ENCODE data around the gene PPP1R12B.
"Not testable (repeated sequence)": the region's sequence is repeated elsewhere in the genome, so short reads cannot be mapped to it uniquely, and the experiment has no call there.

The PPP1R12B gene

DNA sequence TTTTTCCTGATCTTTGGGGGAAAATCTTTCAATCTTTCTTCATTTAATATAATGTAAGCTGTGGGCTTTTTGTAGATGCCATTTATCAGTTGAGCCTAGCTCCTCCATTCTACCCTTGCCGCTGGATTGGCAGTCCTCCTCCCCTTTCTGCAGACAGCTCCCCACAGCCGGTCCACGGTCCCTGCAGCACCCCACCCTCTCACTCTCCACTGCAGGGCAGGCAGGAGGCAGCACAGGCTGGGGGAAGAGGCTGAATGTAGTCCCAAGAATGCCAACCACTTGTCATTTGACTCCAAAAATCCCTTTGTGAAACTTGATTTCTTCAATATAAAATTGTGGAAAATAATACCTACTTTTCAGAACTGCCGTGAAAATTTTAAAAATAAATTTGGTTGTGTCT, 265.1 kb downstream of the PPP1R12B start:
- ChIA-PET CTCF (interaction anchor here (1.0 to 6.5 kb wide), 12 partner anchors 13 to 269 kb away, joined by 3 to 72 read pairs (median 6); no protein-coding TSS in a partner anchor), POLR2A (no interaction called here)
- TF ChIP-seq CTCF (IDR thresholded peaks at IDR 0.05; ENCODE audit: insufficient read depth, low read length, missing control alignments): no peak
- no peak for DNase-seq (ENCODE audit: low read depth, low spot score)
- H3K4me3 ChIP-seq (ENCODE audit: low read depth, low read length): no peak overlapping the region

DNA sequence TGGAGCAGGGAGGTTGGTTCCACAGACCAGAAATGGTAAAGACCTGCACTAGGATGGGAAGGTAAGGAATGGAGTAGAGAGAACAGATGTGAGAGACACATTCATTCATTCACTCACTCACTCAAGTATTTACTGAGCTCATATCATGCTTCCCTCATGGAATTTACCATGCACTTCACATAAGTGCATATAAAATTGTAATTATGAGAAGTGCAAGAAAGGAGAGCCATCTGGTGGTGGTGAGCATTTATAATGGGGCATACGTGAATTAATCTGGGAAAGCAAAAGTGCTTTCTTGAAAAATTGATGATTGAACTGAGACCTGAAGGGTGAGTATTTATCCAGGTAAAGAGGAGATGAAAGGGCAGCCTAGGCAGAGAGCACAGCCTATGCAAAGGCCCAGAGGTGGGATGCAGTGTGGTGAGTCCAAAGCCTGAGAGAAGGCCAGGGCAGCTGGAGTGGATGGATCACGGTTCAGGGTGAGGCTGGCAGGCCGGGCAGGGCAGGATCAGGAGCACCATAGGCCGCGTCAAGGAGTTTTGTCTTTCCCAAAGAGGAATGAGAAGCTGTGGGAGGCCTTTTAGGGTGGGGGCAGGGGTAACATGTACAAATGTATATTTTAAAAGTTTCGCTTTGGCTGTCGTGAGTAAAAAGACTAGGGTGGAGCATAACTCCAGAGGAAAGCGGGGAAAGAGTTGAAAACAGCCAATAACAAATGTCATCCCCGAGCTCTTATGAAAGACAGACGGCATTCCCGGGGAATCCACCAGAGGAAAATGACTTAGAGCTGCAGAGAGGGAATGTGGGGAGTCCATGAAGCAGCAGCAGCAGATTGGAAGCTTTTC, 266.1 kb downstream of the PPP1R12B start:
- CTCF ChIA-PET: interaction anchor here (0.7 to 6.5 kb wide), 23 partner anchors 9 to 270 kb away, joined by 3 to 72 read pairs (median 3); no protein-coding TSS in a partner anchor
- H3K4me3 ChIP-seq (ENCODE audit: low read depth, low read length); POLR2A ChIA-PET; DNase-seq (ENCODE audit: low read depth, low spot score): not testable (repeated sequence)

GRCh38 chr1:202615208-202615500, 266.7 kb downstream of the PPP1R12B start:
- CTCF ChIA-PET: interaction anchor here (0.6 to 6.5 kb wide), 16 partner anchors 8 to 426 kb away, joined by 3 to 72 read pairs (median 5); no protein-coding TSS in a partner anchor
- DNase-seq (ENCODE audit: low read depth, low spot score); POLR2A ChIA-PET; H3K4me3 ChIP-seq (ENCODE audit: low read depth, low read length): not testable (repeated sequence)

- POLR2A ChIA-PET: no interaction called here
- no peak for DNase-seq (ENCODE audit: low read depth, low spot score)
Measured at GRCh38 chr1:202615501-202616354, 267.2 kb downstream of the PPP1R12B start.

DNA sequence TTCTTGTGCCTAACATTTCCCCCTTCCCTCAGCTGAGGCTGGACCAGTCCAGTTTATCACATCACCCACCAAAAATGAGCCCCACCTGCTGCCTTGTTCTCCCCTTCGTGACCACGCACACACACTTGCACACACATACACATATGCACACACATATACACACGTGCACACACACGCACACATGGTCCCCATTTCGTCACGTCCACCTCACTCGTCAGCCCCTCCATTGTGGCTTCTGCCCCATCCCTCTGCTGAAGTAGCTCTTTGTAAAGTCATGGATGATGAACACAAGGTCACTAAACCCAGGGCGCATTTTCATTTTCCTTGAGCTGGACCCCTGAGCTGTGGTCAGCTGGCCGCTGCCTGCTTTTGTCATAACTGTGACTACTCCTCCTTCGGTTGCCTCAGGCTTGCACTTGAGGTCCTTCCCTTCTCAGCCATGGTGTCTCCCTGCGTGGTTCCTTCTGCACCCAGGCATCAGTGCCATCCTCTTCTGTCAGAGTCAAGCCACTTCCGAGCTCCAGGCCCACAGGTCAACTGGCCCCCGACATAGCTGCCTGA, 267.9 kb downstream of the PPP1R12B start:
- CTCF ChIA-PET: interaction anchor here (0.9 to 6.5 kb wide), 5 partner anchors 9 to 153 kb away, joined by 3 to 72 read pairs (median 5); no protein-coding TSS in a partner anchor

More at GRCh38 chr1:202615501-202616354, 267.2 kb downstream of the PPP1R12B start:
- TF ChIP-seq CTCF (IDR thresholded peaks at IDR 0.05; ENCODE audit: insufficient read depth, low read length, missing control alignments): no peak
- H3K4me3 ChIP-seq (ENCODE audit: low read depth, low read length): no peak overlapping the region
- CTCF ChIA-PET: interaction anchor here (0.6 to 6.5 kb wide), 12 partner anchors 8 to 427 kb away, joined by 3 to 72 read pairs (median 6); no protein-coding TSS in a partner anchor

GRCh38 chr1:202619012-202619411, 270.5 kb downstream of the PPP1R12B start:
- POLR2A ChIA-PET; H3K4me3 ChIP-seq (ENCODE audit: low read depth, low read length); DNase-seq (ENCODE audit: low read depth, low spot score): not testable (repeated sequence)
- CTCF ChIA-PET: interaction anchor here (0.8 to 3.5 kb wide), 6 partner anchors 13 to 144 kb away, joined by 3 to 13 read pairs (median 4); no protein-coding TSS in a partner anchor

More for the DNA sequence above, 267.9 kb downstream of the PPP1R12B start:
- DNase-seq (ENCODE audit: low read depth, low spot score): no peak
- POLR2A ChIA-PET: no interaction called here
- no peak overlapping the region for H3K4me3 ChIP-seq (ENCODE audit: low read depth, low read length)
- no peak for TF ChIP-seq CTCF (IDR thresholded peaks at IDR 0.05; ENCODE audit: insufficient read depth, low read length, missing control alignments)

- ChIA-PET CTCF (interaction anchor here (1.2 to 3.5 kb wide), 2 partner anchors 13 to 19 kb away, joined by 4 to 13 read pairs; no protein-coding TSS in a partner anchor), POLR2A (no interaction called here)
- TF ChIP-seq CTCF (IDR thresholded peaks at IDR 0.05; ENCODE audit: insufficient read depth, low read length, missing control alignments): no peak
- H3K4me3 ChIP-seq (ENCODE audit: low read depth, low read length): no peak overlapping the region
- no peak for DNase-seq (ENCODE audit: low read depth, low spot score)
Measured at GRCh38 chr1:202619505-202619904, 271.0 kb downstream of the PPP1R12B start.

- DNase-seq (ENCODE audit: low read depth, low spot score); POLR2A ChIA-PET; H3K4me3 ChIP-seq (ENCODE audit: low read depth, low read length): not testable (repeated sequence)
- CTCF ChIA-PET: interaction anchor here (1.4 to 3.5 kb wide), 2 partner anchors 20 to 156 kb away, joined by 6 to 13 read pairs; no protein-coding TSS in a partner anchor
Measured at GRCh38 chr1:202620036-202620435, 271.5 kb downstream of the PPP1R12B start.

All from AG04449 (cell line).